ENCODE measurements around the gene RBAK.
"Not testable (repeated sequence)": the region's sequence is repeated elsewhere in the genome, so short reads cannot be mapped to it uniquely, and the experiment has no call there.

RBAK gene

DNA sequence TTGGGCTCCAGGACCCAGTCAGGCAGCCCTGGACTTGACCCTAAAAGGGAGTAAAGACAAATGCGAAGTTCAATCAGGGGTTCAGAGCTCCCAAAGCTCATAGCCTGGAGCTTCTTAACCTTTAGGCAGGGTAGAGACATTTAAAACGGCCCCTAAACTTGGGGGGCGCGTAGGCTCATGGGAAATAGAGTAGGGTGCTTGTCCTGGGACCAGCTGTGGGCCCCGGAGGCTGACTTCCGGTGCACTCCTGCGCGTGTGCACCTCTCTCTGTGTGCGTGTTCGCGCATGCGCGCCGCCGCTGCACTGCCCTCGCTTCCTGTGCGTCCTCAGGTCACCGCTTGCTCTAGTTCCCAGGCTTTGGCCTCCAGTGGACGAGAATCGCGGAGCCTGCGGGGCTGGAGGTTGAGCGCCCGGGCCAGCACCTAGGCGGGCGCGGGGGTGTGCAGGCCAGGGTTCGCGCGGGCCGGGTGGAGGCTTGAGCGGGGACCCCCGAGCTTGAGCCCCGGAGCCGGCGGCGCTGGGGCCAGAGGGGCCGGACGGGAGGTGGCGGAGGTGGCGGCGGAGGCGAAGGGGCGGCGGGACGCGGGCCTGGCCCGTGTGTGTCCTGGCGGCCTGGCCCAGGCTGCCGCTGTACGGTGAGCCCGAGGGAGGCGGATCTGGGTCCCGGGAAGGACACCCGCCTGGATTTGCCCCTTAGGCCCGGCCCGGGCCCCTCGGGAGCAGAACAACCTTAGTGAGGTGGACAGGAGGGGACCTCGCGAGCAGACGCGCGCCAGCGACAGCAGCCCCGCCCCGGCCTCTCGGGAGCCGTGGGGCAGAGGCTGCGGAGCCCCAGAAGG lies at the start of gene RBAK:
Gene RBAK (plus strand): TSS at position 303 of the 839 bp plus-strand sequence. CDS start 2,217 bp downstream, outside the sequence.
- peak within 1 kb of the TSS; percentile 65 to 72 for H3K9ac ChIP-seq (ENCODE audit: low read depth in 1 of 2, low read length in 2 of 2)
- no peaks in the 10 kb centered on the region for H3K4me1 ChIP-seq (ENCODE audit: control insufficient read depth in 1 of 2, insufficient read depth in 2 of 2, low read length in 2 of 2)
- H3K27ac ChIP-seq (ENCODE audit: low read depth, low read length) = peak within 1 kb of the TSS; percentile 75
- H3K27me3 ChIP-seq (ENCODE audit: control insufficient read depth in 1 of 2, insufficient read depth in 2 of 2, low read length in 2 of 2) = no peaks in the 10 kb centered on the region
- peak within 1 kb of the TSS; percentile 70 to 83 for H3K4me3 ChIP-seq (ENCODE audit: low read depth in 1 of 2, low read length in 2 of 2)
- H3K36me3 ChIP-seq (ENCODE audit: control insufficient read depth in 1 of 2, insufficient read depth in 2 of 2, low read length in 2 of 2) = peaks cover 0 to 19% of the 10 kb centered on the region in 2 donors
- H3K9me3 ChIP-seq (ENCODE audit: control insufficient read depth in 1 of 2, low read length in 2 of 2) = peaks cover 0 to 2% of the 10 kb centered on the region in 2 donors

- H3K36me3 ChIP-seq (ENCODE audit: control insufficient read depth in 1 of 2, insufficient read depth in 2 of 2, low read length in 2 of 2) = peaks cover 5 to 65% of the 10 kb centered on the region in 2 donors
- H3K9me3 ChIP-seq (ENCODE audit: control insufficient read depth in 1 of 2, low read length in 2 of 2) = no peaks in the 10 kb centered on the region
- no peak overlapping the region for H3K9ac ChIP-seq (ENCODE audit: low read depth in 1 of 2, low read length in 2 of 2)
- H3K4me3 ChIP-seq (ENCODE audit: low read depth in 1 of 2, low read length in 2 of 2) = no peak overlapping the region
- no peaks in the 10 kb centered on the region for H3K4me1 ChIP-seq (ENCODE audit: control insufficient read depth in 1 of 2, insufficient read depth in 2 of 2, low read length in 2 of 2)
- H3K27ac ChIP-seq (ENCODE audit: low read depth, low read length) = no peak overlapping the region
- no peaks in the 10 kb centered on the region for H3K27me3 ChIP-seq (ENCODE audit: control insufficient read depth in 1 of 2, insufficient read depth in 2 of 2, low read length in 2 of 2)
These were observed 48.9 kb upstream of the RBAK start for GRCh38 chr7:4996696-4997222.

GRCh38 chr7:4998244-4998643 lies 47.4 kb upstream of the RBAK start:
- no peak overlapping the region for H3K9ac ChIP-seq (ENCODE audit: low read depth in 1 of 2, low read length in 2 of 2)
- no peak overlapping the region for H3K27ac ChIP-seq (ENCODE audit: low read depth, low read length)
- H3K4me1 ChIP-seq (ENCODE audit: control insufficient read depth in 1 of 2, insufficient read depth in 2 of 2, low read length in 2 of 2) = no peaks in the 10 kb centered on the region
- no peak overlapping the region for H3K4me3 ChIP-seq (ENCODE audit: low read depth in 1 of 2, low read length in 2 of 2)
- H3K27me3 ChIP-seq (ENCODE audit: control insufficient read depth in 1 of 2, insufficient read depth in 2 of 2, low read length in 2 of 2) = no peaks in the 10 kb centered on the region
- H3K9me3 ChIP-seq (ENCODE audit: control insufficient read depth in 1 of 2, low read length in 2 of 2) = no peaks in the 10 kb centered on the region
- H3K36me3 ChIP-seq (ENCODE audit: control insufficient read depth in 1 of 2, insufficient read depth in 2 of 2, low read length in 2 of 2) = peaks cover 5 to 53% of the 10 kb centered on the region in 2 donors

GRCh38 chr7:4998910-4999309 lies 46.8 kb upstream of the RBAK start:
- Histone ChIP-seq H3K4me1 (ENCODE audit: control insufficient read depth in 1 of 2, insufficient read depth in 2 of 2, low read length in 2 of 2) (no peaks in the 10 kb centered on the region), H3K9me3 (ENCODE audit: control insufficient read depth in 1 of 2, low read length in 2 of 2) (no peaks in the 10 kb centered on the region), H3K27ac (ENCODE audit: low read depth, low read length) (no peak overlapping the region), H3K9ac (ENCODE audit: low read depth in 1 of 2, low read length in 2 of 2) (no peak overlapping the region), H3K4me3 (ENCODE audit: low read depth in 1 of 2, low read length in 2 of 2) (no peak overlapping the region), H3K36me3 (ENCODE audit: control insufficient read depth in 1 of 2, insufficient read depth in 2 of 2, low read length in 2 of 2) (peaks cover 5 to 47% of the 10 kb centered on the region in 2 donors), H3K27me3 (ENCODE audit: control insufficient read depth in 1 of 2, insufficient read depth in 2 of 2, low read length in 2 of 2) (no peaks in the 10 kb centered on the region)

DNA sequence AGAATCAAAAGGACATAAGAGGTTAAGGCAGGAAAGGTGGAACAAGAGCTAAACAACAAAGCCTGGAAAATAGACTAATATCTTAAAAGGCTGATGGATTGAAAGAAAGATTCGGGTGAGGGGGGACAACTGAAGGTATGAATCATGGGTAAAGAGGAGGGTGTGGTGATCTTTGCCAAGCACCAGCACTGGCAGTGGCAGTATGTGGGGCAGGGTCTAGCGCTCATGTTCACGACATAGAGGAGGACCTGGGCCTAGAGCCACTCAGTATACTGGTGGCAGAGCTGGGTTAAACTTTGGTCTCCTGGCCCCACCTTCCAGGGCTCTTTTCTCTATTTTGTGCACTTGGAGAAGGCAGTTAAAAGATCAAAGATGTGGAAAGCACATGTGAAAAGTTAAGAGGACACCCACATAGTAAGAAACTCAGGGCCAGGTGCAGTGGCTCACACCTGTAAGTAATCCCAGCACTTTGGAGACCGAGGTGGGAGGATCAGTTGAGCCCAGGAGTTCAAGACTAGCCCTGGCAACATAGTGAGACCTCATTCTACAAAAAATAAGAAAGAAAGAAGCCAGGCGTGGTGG lies 46.2 kb upstream of the RBAK start:
- H3K27me3 ChIP-seq (ENCODE audit: control insufficient read depth in 1 of 2, insufficient read depth in 2 of 2, low read length in 2 of 2) = no peaks in the 10 kb centered on the region
- H3K27ac ChIP-seq (ENCODE audit: low read depth, low read length) = no peak overlapping the region
- H3K4me3 ChIP-seq (ENCODE audit: low read depth in 1 of 2, low read length in 2 of 2) = no peak overlapping the region
- H3K36me3 ChIP-seq (ENCODE audit: control insufficient read depth in 1 of 2, insufficient read depth in 2 of 2, low read length in 2 of 2) = peaks cover 5 to 42% of the 10 kb centered on the region in 2 donors
- no peaks in the 10 kb centered on the region for H3K9me3 ChIP-seq (ENCODE audit: control insufficient read depth in 1 of 2, low read length in 2 of 2)
- H3K4me1 ChIP-seq (ENCODE audit: control insufficient read depth in 1 of 2, insufficient read depth in 2 of 2, low read length in 2 of 2) = no peaks in the 10 kb centered on the region
- no peak overlapping the region for H3K9ac ChIP-seq (ENCODE audit: low read depth in 1 of 2, low read length in 2 of 2)

DNA sequence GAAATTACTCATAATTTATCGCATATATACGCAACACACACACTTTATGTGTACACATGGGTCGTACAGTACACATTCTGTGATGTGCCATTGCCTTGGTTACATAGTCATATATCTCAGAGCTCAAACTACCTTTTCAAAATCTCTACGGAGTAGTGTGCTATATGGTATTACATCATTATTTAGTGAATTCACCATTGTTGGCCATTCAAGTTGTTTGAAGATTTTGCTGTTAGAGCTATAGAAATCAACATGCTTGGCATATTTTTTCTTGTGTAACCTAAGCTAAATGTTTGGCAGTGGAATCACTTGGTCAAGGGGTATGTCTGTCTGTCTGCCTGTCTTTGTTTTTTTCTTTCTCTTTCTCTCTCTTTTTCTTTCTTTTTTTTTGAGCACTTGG lies 44.7 kb upstream of the RBAK start:
- Histone ChIP-seq H3K27ac (ENCODE audit: low read depth, low read length) (no peak overlapping the region), H3K9me3 (ENCODE audit: control insufficient read depth in 1 of 2, low read length in 2 of 2) (no peaks in the 10 kb centered on the region), H3K4me1 (ENCODE audit: control insufficient read depth in 1 of 2, insufficient read depth in 2 of 2, low read length in 2 of 2) (no peaks in the 10 kb centered on the region), H3K27me3 (ENCODE audit: control insufficient read depth in 1 of 2, insufficient read depth in 2 of 2, low read length in 2 of 2) (no peaks in the 10 kb centered on the region), H3K36me3 (ENCODE audit: control insufficient read depth in 1 of 2, insufficient read depth in 2 of 2, low read length in 2 of 2) (peaks cover 5 to 27% of the 10 kb centered on the region in 2 donors), H3K9ac (ENCODE audit: low read depth in 1 of 2, low read length in 2 of 2) (no peak overlapping the region), H3K4me3 (ENCODE audit: low read depth in 1 of 2, low read length in 2 of 2) (no peak overlapping the region)

- Histone ChIP-seq H3K27me3 (ENCODE audit: control insufficient read depth in 1 of 2, insufficient read depth in 2 of 2, low read length in 2 of 2) (no peaks in the 10 kb centered on the region), H3K4me1 (ENCODE audit: control insufficient read depth in 1 of 2, insufficient read depth in 2 of 2, low read length in 2 of 2) (no peaks in the 10 kb centered on the region), H3K27ac (ENCODE audit: low read depth, low read length) (no peak overlapping the region), H3K4me3 (ENCODE audit: low read depth in 1 of 2, low read length in 2 of 2) (no peak overlapping the region), H3K9ac (ENCODE audit: low read depth in 1 of 2, low read length in 2 of 2) (no peak overlapping the region), H3K9me3 (ENCODE audit: control insufficient read depth in 1 of 2, low read length in 2 of 2) (no peaks in the 10 kb centered on the region), H3K36me3 (ENCODE audit: control insufficient read depth in 1 of 2, insufficient read depth in 2 of 2, low read length in 2 of 2) (peaks cover 0 to 18% of the 10 kb centered on the region in 2 donors)
These were observed 43.7 kb upstream of the RBAK start for GRCh38 chr7:5001911-5002310.

- peaks cover 0 to 2% of the 10 kb centered on the region in 2 donors for H3K36me3 ChIP-seq (ENCODE audit: control insufficient read depth in 1 of 2, insufficient read depth in 2 of 2, low read length in 2 of 2)
- no peaks in the 10 kb centered on the region for H3K9me3 ChIP-seq (ENCODE audit: control insufficient read depth in 1 of 2, low read length in 2 of 2)
- no peak overlapping the region for H3K4me3 ChIP-seq (ENCODE audit: low read depth in 1 of 2, low read length in 2 of 2)
- H3K27ac ChIP-seq (ENCODE audit: low read depth, low read length) = no peak overlapping the region
- H3K4me1 ChIP-seq (ENCODE audit: control insufficient read depth in 1 of 2, insufficient read depth in 2 of 2, low read length in 2 of 2) = no peaks in the 10 kb centered on the region
- no peak overlapping the region for H3K9ac ChIP-seq (ENCODE audit: low read depth in 1 of 2, low read length in 2 of 2)
- H3K27me3 ChIP-seq (ENCODE audit: control insufficient read depth in 1 of 2, insufficient read depth in 2 of 2, low read length in 2 of 2) = no peaks in the 10 kb centered on the region
These were observed 40.6 kb upstream of the RBAK start for GRCh38 chr7:5005066-5005465.

GRCh38 chr7:5012985-5013384 lies 32.7 kb upstream of the RBAK start:
- Histone ChIP-seq H3K27ac (ENCODE audit: low read depth, low read length) (no peak overlapping the region), H3K9me3 (ENCODE audit: control insufficient read depth in 1 of 2, low read length in 2 of 2) (no peaks in the 10 kb centered on the region), H3K9ac (ENCODE audit: low read depth in 1 of 2, low read length in 2 of 2) (no peak overlapping the region), H3K4me3 (ENCODE audit: low read depth in 1 of 2, low read length in 2 of 2) (no peak overlapping the region), H3K4me1 (ENCODE audit: control insufficient read depth in 1 of 2, insufficient read depth in 2 of 2, low read length in 2 of 2) (no peaks in the 10 kb centered on the region), H3K36me3 (ENCODE audit: control insufficient read depth in 1 of 2, insufficient read depth in 2 of 2, low read length in 2 of 2) (peaks cover 0 to 2% of the 10 kb centered on the region in 2 donors), H3K27me3 (ENCODE audit: control insufficient read depth in 1 of 2, insufficient read depth in 2 of 2, low read length in 2 of 2) (no peaks in the 10 kb centered on the region)

GRCh38 chr7:5015936-5016335 lies 29.7 kb upstream of the RBAK start:
- not testable (repeated sequence) for H3K4me1 ChIP-seq (ENCODE audit: control insufficient read depth in 1 of 2, insufficient read depth in 2 of 2, low read length in 2 of 2); H3K27me3 ChIP-seq (ENCODE audit: control insufficient read depth in 1 of 2, insufficient read depth in 2 of 2, low read length in 2 of 2); H3K9me3 ChIP-seq (ENCODE audit: control insufficient read depth in 1 of 2, low read length in 2 of 2); H3K9ac ChIP-seq (ENCODE audit: low read depth in 1 of 2, low read length in 2 of 2); H3K4me3 ChIP-seq (ENCODE audit: low read depth in 1 of 2, low read length in 2 of 2); H3K27ac ChIP-seq (ENCODE audit: low read depth, low read length); H3K36me3 ChIP-seq (ENCODE audit: control insufficient read depth in 1 of 2, insufficient read depth in 2 of 2, low read length in 2 of 2)

All from duodenal mucosa (tissue), 2 donors.